ENCODE data around the gene MIPOL1.

GRCh38 chr14:37551119-37551518 lies 353.4 kb downstream of the MIPOL1 start:
- no peak for TF ChIP-seq CTCF (IDR thresholded peaks at IDR 0.05; ENCODE audit: extremely low read depth in 1 of 2, insufficient read depth in 1 of 2, low read depth in 1 of 2, low read length in 2 of 2)
- TF ChIP-seq MYC (IDR thresholded peaks at IDR 0.05; ENCODE audit: low read depth, low read length), result no peak
- no peak for TF ChIP-seq POLR2AphosphoS5 (IDR thresholded peaks at IDR 0.05; ENCODE audit: insufficient read depth, low read depth, low read length)
- TF ChIP-seq EZH2 (IDR thresholded peaks at IDR 0.05; ENCODE audit: borderline replicate concordance, low read depth, low read length, severe bottlenecking), result no peak
- TF ChIP-seq POLR2A (IDR thresholded peaks at IDR 0.05; ENCODE audit: low read depth, low read length), result no peak
